NCI-H510A (cell line): ENCODE data around the gene PGM1.

Experiments
- DNase-seq: peaks from one replicate; lab custom pipeline; 2025; lab: John Stamatoyannopoulos, UW

Gene PGM1

DNA sequence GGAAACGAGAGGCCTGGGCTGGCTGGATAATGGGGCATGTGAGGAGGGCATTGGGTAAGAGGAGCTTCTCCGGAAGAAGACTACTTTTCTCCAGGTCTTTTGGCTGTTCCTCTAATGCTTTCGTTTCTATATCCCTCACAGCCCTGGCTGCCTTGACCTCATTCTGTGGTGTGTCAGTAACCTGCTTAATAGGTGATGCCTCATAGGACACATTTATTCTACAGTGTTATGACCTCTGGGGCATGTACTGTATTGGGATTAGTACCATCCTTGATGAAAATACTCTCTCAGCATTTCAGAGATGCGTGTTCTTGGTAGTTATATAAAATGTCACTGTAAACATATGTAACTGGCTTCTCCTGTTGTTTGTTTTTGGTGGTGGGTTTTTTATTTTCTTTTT, 40.1 kb downstream of the PGM1 start:
- DNase-seq = no peak

DNA sequence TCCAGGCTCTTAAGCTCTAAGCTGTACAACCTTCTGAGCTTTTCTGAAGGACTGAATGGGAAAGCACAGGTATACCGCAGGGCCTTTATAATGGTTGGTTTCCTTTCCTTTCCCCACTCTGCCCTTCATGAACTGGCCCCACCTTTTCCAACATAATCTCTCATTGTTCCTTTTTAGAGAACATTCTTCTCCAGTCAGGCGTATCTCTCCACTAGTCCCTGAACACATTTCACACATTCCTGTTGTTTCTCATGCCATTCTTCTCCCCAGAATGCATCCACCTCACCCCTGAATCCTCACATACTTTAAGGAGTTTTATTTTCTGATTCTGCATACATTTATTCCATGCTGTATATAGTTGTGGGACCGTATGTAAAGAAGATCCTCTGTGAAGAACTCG, 41.3 kb downstream of the PGM1 start:
- DNase-seq = no peak

DNA sequence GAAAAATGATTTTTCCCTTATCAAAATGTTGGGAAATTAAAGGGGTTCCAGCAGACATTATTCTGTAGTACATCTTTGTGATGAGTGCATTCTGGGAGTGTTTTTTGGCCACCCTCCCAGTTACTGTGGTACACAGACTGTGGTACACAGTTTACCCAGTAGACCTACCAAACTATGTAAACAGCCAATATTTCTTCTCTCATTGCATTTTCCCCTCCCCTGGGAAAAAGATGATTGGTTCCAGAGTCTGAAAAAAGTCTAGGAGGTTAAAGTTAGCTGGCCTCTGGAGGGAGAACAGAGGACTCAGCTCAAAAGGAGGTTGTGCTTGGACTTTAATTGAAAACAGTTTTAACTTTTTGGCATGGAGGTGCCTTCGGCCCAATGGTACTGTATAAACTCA, 42.5 kb downstream of the PGM1 start:
- DNase-seq = no peak

DNA sequence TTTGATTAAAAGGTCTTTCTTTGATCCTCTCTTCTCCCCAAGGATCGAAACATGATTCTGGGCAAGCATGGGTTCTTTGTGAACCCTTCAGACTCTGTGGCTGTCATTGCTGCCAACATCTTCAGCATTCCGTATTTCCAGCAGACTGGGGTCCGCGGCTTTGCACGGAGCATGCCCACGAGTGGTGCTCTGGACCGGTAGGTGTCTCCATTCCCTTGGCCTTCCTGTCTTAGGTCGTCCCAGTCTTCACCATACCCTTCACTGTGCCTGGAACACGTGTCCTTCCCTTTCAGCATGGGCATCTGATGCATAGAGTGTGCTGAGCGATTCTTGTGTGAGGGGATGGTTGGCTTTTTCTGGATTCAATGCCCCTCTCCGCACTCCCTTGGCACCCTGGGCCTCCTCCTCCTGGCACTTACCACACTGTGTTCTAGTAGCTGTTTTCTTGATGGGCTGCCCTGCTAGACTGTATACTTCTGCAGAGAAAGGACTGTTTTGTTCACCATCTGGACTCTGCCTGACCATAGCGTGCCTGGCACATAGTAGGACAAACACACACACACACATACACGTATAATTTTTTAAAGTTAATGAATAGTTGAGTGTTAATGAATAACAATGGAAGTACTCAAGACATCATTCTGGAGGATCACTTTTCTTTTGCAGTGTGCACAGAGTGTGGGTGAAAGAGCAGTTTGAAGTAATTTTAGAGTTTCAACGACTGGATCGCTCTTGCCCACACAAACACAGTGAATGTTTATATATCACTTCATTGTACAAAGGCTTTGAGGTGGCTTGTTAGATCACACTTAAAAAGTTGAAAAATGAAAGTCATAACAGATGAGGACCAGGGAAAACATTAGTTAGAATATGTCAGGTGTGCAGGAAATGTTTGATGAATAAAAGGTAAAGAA, 43.2 kb downstream of the PGM1 start:
- no peak for DNase-seq

DNA sequence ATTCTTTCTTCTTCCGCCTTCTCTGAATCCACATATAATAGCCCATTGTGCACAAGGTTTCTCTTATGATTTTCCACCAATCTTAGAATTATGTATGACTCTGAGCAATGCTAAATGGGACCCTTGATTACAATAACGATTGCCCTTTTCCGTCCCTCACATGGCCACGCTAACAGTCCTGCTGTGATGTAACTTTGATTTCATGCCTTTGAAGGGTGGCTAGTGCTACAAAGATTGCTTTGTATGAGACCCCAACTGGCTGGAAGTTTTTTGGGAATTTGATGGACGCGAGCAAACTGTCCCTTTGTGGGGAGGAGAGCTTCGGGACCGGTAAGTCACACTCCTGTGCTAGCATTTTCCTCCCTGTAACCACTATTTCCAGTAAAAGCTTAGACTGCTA, 45.3 kb downstream of the PGM1 start:
- no peak for DNase-seq

DNA sequence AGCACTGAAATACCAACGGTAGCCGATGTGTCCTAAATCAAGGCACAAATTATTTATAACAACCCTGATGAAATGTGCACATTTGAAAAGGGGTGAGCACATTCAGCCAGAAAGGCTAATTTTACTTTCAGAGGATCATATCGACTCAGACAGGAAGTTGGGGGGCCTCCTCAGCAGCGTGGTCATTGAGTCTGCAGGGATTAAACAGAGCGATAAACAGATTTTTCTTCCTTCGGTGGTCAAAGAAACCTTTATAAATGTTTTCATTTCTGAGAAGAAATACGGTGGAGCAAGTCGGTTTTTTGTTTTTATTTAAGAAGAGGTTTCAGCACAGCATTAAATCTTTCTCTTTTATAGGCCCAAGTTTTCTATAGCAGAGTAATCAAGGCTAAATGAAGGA, 45.7 kb downstream of the PGM1 start:
- no peak for DNase-seq

DNA sequence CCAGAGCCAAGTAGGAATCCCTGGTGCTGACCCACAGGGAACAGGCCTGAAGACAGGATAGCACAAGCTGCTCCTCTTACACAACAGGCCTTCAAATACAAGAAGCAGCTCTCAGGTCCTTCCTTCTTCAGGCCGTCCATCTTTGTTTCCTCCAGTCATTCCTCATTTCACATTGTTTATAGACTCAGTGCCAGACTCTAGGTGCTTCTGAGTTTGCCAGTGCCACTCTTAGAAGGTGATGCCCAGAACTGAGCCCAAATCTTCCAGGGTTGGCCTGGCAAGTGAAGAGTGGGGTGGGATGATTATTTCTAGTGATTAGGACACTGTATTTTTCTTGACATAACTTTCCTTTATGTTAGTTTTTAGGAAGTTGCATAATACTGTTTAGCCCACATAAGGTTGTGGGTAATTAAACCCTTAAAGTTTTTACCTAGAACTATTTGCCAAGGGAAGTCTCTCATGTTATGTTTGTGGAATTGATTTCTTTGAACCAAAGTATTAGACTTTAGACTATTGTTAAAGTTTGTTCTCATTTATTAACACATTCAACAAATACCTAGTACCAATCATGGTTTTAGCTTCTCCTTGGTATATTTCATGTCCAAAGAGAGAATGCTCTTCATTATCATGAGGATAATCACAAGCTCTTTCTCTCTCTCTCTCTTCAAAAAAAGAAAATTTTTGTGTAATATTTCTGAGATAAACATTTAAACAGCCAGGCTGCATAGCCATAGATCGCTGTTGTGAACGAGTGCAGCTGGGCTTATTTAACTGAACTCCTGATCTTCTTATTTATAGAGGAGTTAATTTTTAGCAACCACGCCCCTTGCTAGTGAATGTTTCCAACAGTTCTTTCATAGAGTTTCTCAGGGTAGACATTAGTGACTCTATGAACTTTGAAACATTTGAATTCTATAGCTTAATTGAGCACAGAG, 47.7 kb downstream of the PGM1 start:
- no peak for DNase-seq

DNA sequence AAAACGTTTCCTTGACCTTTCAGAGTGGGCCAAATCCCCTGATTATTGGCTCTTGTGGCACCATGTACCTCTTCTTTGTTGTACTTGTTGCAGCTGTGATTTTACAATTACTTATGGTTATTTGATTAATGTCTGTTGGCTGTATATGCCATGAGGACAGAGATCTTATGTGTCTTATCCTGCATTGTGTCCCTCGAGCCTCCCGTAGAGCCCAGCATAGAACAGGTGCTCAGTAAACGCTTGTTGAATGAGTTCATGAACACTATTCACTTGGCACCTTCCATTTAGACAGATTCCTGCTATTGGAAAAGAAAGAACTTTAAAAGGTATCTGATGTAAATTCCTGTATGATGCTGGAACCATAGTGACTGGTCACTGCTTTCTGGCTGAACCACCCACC, 48.4 kb downstream of the PGM1 start:
- DNase-seq = no peak

DNA sequence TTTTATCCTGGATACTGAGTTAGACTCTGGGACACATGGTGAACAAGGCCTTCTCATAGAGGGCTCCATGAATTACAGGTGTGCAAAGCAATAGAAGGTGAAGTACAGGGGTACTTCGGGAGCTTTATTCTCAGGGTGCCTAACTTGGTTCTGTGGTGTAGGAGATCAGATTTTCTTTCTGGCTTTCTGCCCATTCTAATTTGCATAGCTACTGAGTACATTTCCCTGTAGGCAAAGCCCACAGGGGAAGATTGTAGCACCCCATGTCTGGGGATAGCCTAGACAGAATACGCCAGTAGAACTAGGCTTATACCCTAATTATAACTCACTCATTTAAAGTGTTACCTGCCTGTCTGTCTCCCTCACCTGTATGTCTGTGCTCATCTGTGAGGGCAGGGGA, 49.7 kb downstream of the PGM1 start:
- no peak for DNase-seq

DNA sequence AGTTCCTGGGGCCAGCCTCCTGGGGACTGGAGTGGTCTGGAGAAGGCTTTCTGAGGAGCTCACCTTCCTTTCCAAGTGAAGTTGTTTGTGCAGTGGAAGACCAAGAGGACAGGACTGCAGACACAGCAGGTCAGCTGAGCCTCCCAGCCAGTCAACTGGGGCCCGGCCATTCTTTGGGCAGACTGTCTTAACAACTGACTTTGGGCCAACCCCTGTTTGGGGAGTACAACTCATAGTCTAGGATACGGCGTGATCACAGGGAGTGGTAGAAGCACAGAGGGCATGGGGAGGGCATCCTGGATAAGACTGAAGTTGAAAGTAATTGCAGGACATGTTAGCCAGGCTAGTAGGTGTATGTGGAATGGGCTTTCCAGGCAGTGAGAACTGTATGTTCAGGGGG, 50.3 kb downstream of the PGM1 start:
- no peak for DNase-seq

DNA sequence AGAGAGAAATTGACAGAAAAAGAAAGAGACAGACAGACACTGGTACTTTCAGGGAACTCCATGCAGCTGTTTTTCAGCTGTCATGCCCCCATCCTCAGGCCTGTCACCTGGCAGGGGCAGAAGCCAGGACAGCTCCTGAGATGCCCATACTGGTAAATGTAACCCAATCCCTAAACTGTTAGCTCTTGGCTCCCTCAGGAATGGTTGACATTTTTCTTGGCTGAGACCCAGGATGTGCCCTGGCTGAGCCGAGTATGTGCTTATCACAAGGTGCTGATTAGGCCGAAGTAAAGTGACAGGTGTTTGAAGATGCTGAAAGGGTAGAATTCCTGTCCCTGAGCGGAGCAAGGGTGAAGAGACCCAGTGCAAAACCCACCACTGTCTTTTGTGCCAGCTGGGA, 50.7 kb downstream of the PGM1 start:
- DNase-seq = peak; percentile 33

DNA sequence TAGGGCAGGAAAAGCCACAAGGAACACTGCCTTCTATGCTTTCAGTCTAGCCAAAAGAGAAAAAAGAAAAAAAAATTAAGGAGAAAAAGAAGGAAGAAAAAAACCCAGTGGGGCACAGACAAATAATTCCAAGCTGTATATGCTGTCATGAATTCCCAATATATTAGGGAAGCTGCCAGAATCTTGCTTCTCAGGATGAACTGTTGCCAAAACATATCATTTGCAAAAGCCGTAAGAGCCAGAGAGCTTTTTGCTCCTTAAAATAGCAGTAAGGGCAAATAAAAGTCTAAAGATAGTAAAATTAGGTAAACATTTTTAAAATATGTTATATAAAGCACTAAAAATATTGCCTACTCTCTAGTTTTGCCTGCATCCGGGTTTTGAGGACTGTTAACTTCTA, 52.1 kb downstream of the PGM1 start:
- no peak for DNase-seq

DNA sequence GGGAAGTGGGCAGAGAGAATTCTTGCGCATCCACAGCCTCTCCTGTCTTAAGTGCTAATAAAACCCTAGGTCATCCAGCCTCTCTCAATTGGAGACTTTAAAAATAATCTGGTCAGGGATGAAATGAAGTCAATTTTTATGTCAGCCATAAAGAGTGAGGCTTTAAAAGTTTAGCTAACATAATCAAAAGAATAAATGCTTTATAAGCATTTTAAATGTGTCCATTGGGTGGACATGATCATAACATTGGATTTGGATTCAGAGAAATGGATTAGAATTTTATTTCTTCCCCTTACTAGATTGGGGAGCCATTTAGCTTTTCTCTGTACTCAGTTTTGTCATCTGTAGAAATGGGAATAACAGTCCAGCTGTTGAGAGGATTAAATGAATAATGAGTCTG, 55.5 kb downstream of the PGM1 start:
- DNase-seq = no peak

DNA sequence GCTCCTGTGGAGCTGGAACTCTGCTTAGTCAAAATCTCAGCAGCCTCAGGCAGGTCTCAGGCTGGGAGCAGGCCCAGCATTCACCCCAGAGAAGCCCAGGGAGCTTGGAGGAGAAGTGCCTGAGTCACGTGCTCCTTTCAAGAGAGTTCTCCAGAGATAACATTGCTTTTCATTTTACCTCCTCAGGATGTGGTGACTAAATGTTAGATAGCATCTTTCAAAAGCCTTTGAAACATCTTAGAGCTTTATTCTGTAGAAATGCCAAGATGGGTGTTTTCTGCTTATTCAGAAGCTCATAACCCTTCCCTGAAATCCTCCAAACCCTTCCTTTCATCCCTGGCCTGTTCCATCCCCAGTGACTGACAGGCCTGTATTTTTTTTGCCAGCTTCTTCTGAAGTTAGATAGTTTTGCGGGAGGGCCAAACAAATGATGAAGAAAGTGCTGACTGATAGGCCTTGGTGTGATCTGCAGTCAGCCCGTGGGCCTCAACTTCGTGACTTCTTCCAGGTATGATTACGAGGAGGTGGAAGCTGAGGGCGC, 58.0 kb downstream of the PGM1 start:
- no peak for DNase-seq

DNA sequence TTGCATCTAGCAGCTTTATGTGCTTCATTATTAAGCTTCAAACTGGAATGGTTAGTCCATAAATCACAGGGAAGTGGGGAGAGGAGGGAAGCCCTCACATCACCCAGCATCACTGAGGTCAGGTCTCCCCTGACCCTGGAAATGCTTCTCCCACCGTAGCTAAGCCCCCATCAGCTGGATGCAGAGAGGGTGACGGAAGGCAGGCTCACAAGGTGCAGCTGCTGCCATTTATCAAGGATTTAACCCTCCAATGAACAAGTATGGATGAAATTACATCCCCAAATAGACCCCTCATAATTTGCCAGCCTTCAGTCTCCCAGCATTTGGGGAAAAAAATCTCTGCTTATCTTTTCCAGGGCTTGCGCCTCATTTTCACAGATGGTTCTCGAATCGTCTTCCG, 60.8 kb downstream of the PGM1 start:
- DNase-seq = no peak

DNA sequence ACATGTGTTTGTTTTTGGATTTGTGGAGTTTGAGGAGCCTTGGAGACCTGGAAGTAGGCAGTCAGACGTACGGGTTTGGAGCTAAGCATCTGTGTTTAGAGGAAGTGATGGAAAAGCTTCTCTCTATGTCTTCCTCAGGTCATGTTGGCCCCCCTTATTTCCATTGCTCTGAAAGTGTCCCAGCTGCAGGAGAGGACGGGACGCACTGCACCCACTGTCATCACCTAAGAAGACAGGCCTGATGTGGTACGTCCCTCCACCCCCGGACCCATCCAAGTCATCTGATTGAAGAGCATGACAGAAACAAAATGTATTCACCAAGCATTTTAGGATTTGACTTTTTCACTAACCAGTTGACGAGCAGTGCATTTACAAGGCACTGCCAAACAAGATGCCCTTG, 66.2 kb downstream of the PGM1 start:
- DNase-seq = no peak

DNA sequence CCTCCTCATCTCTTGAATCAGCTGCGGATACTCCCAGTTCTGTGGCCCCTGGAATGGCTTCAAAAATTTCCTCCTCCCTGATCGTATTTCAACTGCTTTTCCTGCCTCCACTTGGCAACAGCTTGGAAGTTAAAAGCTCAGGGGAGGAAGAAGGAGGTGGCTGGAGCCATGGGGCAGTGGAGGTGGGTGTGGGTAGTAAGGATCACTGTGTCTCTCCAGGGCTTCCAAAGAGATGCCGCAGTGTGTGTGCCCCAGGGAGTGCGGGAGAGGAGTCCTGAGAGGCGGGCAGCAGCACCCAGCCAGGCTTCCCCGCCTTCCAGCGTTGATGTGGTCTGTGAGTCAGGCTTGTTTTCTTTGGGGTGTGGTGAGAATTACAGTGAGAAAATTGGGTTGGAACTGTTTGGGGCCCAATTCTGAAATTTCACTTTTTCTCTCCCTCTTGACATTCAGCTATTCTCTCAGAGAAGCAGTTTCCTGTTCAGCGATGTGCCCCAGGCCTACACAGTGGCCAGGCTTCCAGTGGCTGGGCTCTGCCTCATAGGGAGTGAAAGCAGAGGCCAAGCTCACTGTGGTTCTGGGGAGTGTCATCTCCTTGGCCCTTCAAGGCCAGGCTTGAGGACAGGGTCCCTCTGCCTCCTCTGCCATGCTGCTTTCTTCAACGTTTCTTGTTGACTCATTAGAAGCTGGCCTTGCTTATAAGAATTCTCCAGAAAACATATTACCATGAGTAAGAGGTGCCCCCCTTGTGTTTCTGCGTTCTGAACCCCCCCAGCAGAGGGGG, 69.0 kb downstream of the PGM1 start:
- no peak for DNase-seq

DNA sequence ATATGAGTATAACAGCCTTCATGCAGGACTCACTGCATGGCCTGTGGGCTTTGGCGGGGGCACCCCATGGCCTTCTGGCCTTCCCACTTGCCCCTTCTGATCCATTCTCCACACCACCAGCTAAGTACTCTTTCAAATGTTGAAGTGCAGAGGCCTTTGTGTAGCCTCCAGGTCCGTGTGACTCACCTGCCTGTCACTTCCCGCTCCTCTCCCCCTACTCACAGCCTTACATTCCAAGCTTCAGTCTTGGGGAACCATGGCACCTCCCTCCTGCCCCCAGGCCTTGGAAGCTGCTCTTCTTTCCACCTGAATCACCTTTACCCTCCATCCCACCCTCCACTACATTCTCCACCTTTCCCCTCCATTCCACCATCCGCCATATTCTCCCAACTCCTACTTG, 69.6 kb downstream of the PGM1 start:
- no peak for DNase-seq

DNA sequence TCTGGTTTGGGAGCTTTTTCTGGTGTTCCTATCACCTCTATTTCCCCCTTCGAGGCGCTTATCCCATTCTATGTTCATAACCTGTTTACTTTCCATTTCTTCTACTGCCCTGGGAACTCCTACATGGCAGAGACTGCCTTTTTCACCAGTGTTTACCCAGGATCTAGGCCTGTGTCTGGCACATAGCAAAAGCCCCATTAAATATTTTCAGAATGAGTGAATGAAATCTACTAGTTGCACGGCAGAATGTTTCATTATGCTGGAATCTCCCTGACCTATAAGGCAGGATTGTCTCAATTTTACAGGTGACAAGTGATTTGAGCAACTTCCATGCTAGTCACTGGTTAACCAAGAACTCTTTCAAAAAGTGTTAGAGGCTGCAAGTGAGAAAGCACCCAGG, 70.1 kb downstream of the PGM1 start:
- no peak for DNase-seq

DNA sequence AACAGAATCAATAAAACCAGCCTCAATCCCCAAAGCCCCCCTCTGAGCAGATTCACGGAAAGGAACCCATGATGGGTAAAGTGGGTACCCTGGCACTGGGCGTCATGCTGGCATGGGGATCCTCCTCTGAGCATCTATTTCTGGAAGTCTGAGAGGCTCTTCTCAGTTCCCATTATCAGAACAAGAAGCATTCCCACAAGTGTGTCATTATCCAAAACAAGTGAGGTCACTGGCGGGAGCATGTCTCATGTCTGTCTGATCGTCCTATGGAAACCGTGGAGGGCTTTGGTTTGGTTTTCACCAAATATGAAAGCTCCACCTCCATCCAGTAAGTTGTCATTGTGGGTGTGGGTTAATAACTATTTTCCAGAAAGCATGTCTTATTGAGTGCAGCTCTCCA, 70.7 kb downstream of the PGM1 start:
- no peak for DNase-seq

DNA sequence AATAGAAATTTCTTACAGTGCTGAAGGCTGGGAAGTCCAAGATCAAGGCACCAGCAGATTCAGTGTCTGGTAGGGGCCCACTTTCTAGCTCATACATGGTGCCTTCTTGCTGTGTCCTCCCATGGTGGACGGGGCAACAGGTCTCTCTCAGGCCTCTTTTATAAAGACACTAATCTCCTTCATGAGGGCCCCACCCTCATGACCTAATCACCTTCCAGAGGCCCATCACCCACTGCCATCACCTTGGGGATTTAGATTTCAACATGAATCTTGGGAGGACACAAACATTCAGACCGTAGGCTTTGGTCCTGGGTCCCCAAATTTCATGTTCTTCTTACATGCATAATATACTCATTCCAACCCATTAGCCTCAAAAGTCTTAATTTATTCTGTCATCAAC, 71.5 kb downstream of the PGM1 start:
- DNase-seq = no peak

DNA sequence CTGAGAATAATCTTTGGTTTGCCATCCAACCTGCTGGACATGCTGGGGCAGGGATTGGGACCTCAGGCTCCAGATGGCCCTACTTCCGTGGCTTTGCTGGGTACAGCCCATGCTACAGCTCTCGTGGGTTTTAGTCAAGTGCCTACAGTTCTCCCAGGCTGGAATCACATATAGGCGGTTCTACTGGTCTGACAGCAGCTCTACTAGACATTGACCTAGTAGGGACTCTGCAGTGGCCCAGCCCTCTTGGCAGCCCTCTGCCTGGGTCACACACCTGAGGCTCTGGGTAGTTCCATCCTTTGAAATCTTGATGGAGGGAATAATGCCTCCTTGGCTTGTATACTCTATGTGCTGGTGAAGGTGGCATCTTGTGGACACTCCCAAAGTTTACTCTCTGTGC, 72.2 kb downstream of the PGM1 start:
- DNase-seq = no peak
